NCI-H187 (cell line): Measurements from ENCODE around the gene CBR1.

Experiments
- DNase-seq, 2 experiments: peaks; one replicate each; lab custom pipeline; 2025; lab: John Stamatoyannopoulos, UW

CBR1 gene

DNA sequence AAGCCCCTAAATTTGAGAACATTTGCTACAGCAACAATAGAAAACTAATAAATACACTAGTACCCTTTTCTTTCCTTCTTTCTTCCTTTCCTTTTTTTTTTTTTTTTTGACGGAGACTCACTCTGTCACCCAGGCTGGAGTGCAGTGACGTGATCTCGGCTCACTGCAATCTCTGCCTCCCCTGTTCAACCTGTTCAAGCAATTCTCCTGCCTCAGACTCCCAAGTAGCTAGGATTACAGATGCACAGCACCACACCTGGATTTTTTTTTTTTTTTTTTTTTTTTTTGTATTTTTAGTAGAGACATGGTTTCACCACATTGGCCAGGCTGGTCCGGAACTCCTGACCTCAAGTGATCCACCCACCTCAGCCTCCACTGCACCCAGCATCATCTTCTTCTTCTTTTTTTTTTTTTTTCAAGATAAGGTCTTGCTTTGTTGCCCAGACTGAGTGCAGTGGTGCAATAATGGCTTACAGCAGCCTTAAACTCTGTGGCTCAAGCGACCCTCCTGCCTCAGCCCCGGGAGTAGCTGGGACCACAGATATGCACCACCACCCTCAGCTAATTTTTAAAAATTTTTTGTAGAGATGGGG, 45.4 kb downstream of the CBR1 start:
- no peak for DNase-seq

DNA sequence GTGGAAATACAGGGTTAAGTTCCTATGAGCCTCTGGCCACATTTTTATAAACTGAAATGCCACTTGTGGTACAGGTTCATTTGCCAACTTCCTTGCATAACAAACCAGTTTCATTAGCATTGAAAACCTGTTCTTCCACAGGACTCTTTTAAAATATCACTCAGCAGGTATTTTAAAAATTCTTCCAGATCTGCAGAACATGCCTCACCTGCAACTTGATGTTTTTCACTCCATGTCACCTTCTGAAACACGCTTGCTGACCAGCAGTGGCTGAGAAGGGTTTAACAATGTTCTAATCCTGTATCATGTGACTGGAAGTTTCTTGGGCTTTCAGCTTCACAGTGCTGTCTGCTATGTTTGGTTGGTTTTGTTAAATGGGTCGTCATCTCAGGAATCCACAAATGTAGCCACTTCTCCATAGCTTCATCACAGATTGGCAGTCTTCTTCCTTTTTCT, 47.5 kb downstream of the CBR1 start:
- no peak for DNase-seq

GRCh38 chr21:36120304-36120888, 50.6 kb downstream of the CBR1 start:
- no peak for DNase-seq
